ENCODE measurements around the gene MRAP. TPM values are rescaled to one million over a fixed set of nuclear protein-coding genes. Genes with fewer than 3 reads are reported as not detected.

MRAP gene
- total RNA-seq, 1 donor from 2014 or later, result 0.46 TPM

DNA sequence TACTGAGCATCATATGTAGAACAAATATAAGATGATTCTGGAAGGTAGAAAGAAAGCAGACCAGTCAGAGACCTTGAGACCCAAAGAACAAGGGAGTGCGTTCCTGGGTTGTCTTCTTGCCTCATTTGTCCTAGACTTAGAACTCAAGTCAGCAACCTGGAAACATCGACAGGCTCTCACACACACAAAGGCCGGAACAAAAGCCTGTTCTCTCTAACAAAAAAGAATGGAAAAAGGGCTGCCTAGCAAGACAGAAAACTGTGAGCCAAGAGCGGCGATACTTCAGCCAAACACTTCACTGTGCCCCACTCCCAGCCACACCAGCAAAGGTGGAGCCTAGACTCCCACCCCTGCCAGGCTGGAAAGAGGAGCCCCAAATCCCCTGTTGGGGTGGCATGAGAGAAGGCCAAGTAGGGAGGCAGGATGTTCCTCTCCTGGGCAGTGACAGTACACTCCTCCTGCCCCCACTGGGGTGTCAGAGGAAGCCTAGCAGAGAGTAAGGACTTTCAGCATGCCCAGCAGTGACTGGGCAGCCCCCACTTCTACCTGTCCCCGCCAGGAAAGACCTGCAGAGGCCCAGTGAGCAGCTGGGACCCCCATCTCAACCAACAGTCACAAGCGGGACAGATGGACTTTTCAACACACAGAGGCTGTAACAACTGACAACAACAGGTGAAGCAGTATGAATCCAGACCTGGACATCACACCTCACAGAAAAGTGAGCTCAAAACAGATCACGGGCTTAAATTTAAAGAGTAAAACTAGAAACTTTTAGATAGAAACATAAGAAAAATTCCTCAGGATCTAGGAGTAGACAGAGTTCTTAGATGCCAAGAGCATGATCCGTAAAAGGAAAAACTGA, 33.0 kb downstream of the MRAP start:
- no peak for DNase-seq
- intact Hi-C loops (cut with DNase I), result no loop called here
- Histone ChIP-seq H3K27ac (no peak overlapping the region), H3K4me3 (no peak overlapping the region), H3K36me3 (peaks cover 57% of the 10 kb centered on the region), H3K4me1 (peaks cover 6% of the 10 kb centered on the region), H3K9me3 (no peaks in the 10 kb centered on the region), H3K27me3 (no peaks in the 10 kb centered on the region)
- ATAC-seq, result no peak
- TF ChIP-seq, protein P1, sequence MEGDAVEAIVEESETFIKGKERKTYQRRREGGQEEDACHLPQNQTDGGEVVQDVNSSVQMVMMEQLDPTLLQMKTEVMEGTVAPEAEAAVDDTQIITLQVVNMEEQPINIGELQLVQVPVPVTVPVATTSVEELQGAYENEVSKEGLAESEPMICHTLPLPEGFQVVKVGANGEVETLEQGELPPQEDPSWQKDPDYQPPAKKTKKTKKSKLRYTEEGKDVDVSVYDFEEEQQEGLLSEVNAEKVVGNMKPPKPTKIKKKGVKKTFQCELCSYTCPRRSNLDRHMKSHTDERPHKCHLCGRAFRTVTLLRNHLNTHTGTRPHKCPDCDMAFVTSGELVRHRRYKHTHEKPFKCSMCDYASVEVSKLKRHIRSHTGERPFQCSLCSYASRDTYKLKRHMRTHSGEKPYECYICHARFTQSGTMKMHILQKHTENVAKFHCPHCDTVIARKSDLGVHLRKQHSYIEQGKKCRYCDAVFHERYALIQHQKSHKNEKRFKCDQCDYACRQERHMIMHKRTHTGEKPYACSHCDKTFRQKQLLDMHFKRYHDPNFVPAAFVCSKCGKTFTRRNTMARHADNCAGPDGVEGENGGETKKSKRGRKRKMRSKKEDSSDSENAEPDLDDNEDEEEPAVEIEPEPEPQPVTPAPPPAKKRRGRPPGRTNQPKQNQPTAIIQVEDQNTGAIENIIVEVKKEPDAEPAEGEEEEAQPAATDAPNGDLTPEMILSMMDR (IDR thresholded peaks at IDR 0.05), result no peak

DNA sequence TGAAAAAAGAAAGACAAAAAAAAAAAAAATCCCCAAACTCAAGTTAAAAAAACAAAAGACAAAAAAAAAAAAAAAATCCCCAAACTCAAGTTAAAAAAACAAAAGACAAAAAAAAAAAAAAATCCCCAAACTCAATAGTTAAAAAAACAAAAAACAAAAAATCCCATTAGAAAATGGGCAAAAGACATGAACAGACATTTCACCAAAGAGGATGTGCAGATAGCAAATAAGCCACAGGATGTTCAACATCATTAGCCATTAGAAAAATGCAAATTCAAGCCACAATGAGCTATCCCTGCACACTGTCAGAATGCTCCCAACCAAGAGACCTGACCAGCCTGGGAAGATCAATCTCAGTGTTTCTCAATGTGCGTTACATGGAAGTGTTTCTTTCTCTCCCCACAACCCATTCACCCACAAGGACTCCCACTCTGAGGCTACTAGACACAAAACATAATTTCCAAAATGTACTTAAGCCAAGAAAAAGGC, 33.9 kb downstream of the MRAP start:
- H3K9me3 ChIP-seq, result no peaks in the 10 kb centered on the region
- H3K27me3 ChIP-seq, result no peaks in the 10 kb centered on the region
- peaks cover 65% of the 10 kb centered on the region for H3K36me3 ChIP-seq
- no peak overlapping the region for H3K27ac ChIP-seq
- DNase-seq (no peak), ATAC-seq (no peak)
- TF ChIP-seq, protein P1 (IDR thresholded peaks at IDR 0.05), result no peak
- intact Hi-C loops (cut with DNase I), result no loop called here
- peaks cover 6% of the 10 kb centered on the region for H3K4me1 ChIP-seq
- H3K4me3 ChIP-seq, result no peak overlapping the region

DNA sequence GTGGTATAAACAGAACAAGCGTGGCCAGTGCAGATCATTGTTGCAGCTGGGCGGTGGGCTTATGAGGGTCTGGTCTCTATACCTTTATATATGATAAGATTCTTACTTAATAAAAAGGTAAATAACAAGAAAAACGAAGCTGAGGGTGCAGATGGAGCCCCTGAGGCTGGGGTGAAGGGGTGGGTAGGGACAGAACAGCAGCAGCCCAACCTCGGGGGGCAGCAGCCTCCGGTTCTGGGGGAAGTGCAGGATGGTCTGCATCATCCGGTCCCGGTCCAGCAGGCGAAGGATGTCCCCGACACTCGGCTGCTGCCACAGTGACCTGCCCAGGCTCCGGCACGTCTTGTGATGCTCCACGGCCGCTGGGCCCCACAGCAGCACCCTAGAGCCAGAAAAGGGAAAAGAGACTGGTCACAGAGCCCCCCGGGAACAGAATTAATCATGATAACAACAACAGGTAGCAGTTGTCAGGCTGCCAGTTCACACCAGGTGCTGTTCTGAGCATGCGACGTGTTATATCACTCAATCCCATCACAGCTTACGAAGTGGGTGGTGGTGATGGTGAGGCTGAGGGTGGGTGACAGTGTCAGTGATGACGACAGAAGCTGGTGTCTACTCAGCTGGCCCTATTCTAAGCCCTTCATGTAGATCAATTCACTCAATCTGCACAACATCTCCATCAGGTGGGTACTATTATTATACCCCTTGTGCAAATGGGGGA, 35.5 kb downstream of the MRAP start:
- peaks cover 2% of the 10 kb centered on the region for H3K4me1 ChIP-seq
- no peaks in the 10 kb centered on the region for H3K9me3 ChIP-seq
- H3K36me3 ChIP-seq, result peaks cover 81% of the 10 kb centered on the region
- no peak overlapping the region for H3K4me3 ChIP-seq
- no peak for ATAC-seq
- intact Hi-C loops (cut with DNase I), result no loop called here
- no peaks in the 10 kb centered on the region for H3K27me3 ChIP-seq
- TF ChIP-seq, protein P1 (IDR thresholded peaks at IDR 0.05), result no peak
- no peak overlapping the region for H3K27ac ChIP-seq
- no peak for DNase-seq

DNA sequence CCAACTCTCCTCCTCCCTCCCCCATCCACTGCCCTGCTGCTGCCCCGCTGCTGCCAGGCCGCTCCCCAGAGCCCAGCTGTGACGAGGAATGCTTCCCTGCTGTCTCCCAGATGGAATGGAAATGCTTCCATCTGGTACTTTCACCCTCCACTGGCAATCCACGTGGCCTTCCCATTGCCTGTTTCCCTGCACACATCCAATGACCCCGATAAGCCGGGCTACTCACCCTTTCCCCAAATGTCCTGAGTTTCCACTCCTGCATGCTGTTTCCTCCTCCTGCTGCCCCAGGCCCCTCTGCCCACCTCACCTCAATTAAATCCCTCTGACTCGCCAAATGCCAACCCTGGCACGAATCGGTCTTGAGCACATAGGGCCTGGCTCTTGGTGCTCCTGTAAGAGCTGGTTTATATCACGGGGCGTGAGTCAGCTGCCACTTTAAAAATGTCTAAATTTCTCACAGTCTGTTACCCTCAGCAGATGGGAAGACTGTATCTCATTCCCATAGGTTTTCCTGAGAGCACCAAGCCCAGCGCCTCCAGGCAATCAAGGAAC, 36.4 kb downstream of the MRAP start:
- Histone ChIP-seq H3K4me1 (no peaks in the 10 kb centered on the region), H3K27me3 (no peaks in the 10 kb centered on the region), H3K9me3 (no peaks in the 10 kb centered on the region), H3K4me3 (no peak overlapping the region), H3K36me3 (peaks cover 88% of the 10 kb centered on the region), H3K27ac (no peak overlapping the region)
- DNase-seq (no peak), ATAC-seq (no peak)
- TF ChIP-seq, protein P1 (IDR thresholded peaks at IDR 0.05), result no peak
- intact Hi-C loops (cut with DNase I), result no loop called here

DNA sequence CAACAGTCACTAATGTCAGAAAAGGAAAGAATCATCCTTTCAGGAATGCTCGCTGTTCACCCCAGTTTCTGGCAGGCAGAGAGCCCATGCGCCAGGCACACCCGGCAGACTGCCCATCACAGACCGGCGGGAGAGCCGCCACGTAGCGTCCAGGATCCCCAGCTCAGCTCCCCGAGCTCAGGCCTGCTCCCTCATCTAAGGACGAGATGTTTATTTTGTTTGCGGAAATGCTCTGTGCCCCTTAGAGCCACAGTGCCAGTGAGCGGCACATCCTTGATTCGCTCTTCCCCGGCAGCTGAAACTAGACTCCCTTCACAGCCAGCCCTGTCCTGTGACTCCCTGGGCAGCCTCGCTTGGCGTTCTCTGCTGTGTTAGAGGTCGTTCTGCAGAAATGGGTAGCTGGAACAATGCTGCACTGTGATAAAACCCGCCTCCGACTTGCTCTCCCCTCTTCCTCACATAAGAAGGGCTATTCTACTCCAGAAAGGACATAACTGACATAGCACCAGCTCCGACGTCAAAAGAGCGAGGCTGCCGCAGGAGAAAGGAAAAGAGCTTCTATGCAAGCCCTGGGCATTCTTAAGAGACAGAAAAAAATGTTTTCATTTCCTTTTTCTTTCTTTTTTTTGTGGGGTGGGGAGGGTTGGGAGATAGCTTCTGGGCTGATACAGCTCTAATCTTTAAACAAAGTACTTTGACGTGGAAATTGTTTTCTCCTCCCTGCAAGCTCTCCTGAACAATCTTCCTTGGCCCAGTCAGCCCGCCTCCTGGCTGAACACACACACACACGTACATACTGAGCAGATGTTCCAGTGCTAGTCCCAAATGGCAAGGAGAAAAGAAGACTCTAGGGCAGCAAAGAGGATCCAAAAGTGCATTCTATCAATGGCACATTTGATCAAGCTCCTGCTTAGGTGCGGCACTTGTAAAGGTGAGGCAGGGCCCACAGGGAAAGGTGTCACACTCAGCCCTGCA, 37.2 kb downstream of the MRAP start:
- TF ChIP-seq, protein P1 (IDR thresholded peaks at IDR 0.05), result no peak
- Histone ChIP-seq H3K36me3 (peaks cover 90% of the 10 kb centered on the region), H3K4me3 (no peak overlapping the region), H3K9me3 (no peaks in the 10 kb centered on the region), H3K4me1 (no peaks in the 10 kb centered on the region), H3K27me3 (no peaks in the 10 kb centered on the region), H3K27ac (no peak overlapping the region)
- no peak for DNase-seq
- intact Hi-C loops (cut with DNase I), result no loop called here
- ATAC-seq, result no peak
